IMR-90 (cell line): Measurements from ENCODE around the gene DISC1. TPM values are rescaled to one million over a fixed set of nuclear protein-coding genes. Genes with fewer than 3 reads are reported as not detected.
"Not testable (repeated sequence)": the region's sequence is repeated elsewhere in the genome, so short reads cannot be mapped to it uniquely, and the experiment has no call there.

Experiments
- ATAC-seq: fragments of 200-7000 bp; cut with Tn5 transposase; 2 replicates; pipeline ENCODE4 v1.9.1; 2020; ENCODE audit warnings: low read depth, mild to moderate bottlenecking, moderate library complexity
- BruUV-seq: library from RNA; stranded (reverse); fragments of 400-500 nt; replicated peaks from 2 replicates; lab custom pipeline; 2021; lab: Mats Ljungman, UMichigan
- CTCF ChIA-PET: fragments of 300-600 bp; formaldehyde crosslinking; extraction: SDS; loops from one replicate; lab custom pipeline; 2021; ENCODE audit warnings: antibody characterized with exemption; lab: Yijun Ruan, JAX
- POLR2A ChIA-PET: fragments of 300-600 bp; sonication (Branson Sonifier 250); formaldehyde crosslinking; loops from one replicate; lab custom pipeline; 2022; ENCODE audit warnings: antibody characterized with exemption; ENCODE audit not compliant: unreplicated experiment; lab: Charles Lee
- DNase-seq: peaks from one replicate; pipeline ENCODE4 v3.0.0; 2013
- H2AFZ ChIP-seq: replicated peaks from 2 replicates; pipeline ENCODE3; 2013; ENCODE audit warnings: low read length, mild to moderate bottlenecking; ENCODE audit not compliant: poor library complexity
- H2AK5ac ChIP-seq: 2 replicates; pipeline ENCODE4 v1.6.1; 2013; ENCODE audit warnings: low read depth, low read length, inconsistent platforms
- H2AK9ac ChIP-seq: replicated peaks from 2 replicates; pipeline ENCODE3; 2013; ENCODE audit warnings: mild to moderate bottlenecking, low read depth, low read length, moderate library complexity; ENCODE audit not compliant: poor library complexity
- H2BK120ac ChIP-seq: 2 replicates; pipeline ENCODE4 v1.6.1; 2013; ENCODE audit warnings: low read depth, low read length, inconsistent platforms
- H2BK15ac ChIP-seq: 3 replicates; pipeline ENCODE4 v1.6.1; 2013; ENCODE audit warnings: low read depth, low read length, inconsistent platforms
- H2BK20ac ChIP-seq: 2 replicates; pipeline ENCODE4 v1.6.1; 2013; ENCODE audit warnings: low read depth, mild to moderate bottlenecking, inconsistent platforms, low read length, moderate library complexity
- H2BK5ac ChIP-seq: 2 replicates; pipeline ENCODE4 v1.6.1; 2013; ENCODE audit warnings: mild to moderate bottlenecking, low read depth, low read length, inconsistent platforms; ENCODE audit not compliant: poor library complexity, severe bottlenecking
- H3K14ac ChIP-seq: replicated peaks from 2 replicates; pipeline ENCODE4 v1.6.1; 2013; ENCODE audit warnings: low read depth, low read length, inconsistent platforms
- H3K18ac ChIP-seq: 2 replicates; pipeline ENCODE4 v1.6.1; 2013; ENCODE audit warnings: low read depth, low read length, control low read depth
- H3K23ac ChIP-seq: 2 replicates; pipeline ENCODE4 v1.6.1; 2013; ENCODE audit warnings: low read depth, low read length, inconsistent platforms
- H3K27ac ChIP-seq: 2 replicates; pipeline ENCODE4 v1.5.1; 2013; ENCODE audit warnings: mild to moderate bottlenecking, control low read depth, low read length; ENCODE audit not compliant: insufficient read depth
- H3K27me3 ChIP-seq: 2 replicates; pipeline ENCODE4 v1.6.1; 2013; ENCODE audit warnings: low read length; ENCODE audit not compliant: control insufficient read depth, insufficient read depth
- H3K36me3 ChIP-seq: 2 replicates; pipeline ENCODE4 v1.6.1; 2013; ENCODE audit warnings: low read length, mixed read lengths; ENCODE audit not compliant: control insufficient read depth, insufficient read depth
- H3K4ac ChIP-seq: 2 replicates; pipeline ENCODE4 v1.6.1; 2013; ENCODE audit warnings: low read depth, low read length, inconsistent platforms
- H3K4me1 ChIP-seq: 2 replicates; pipeline ENCODE4 v1.6.1; 2013; ENCODE audit warnings: low read length, mixed read lengths; ENCODE audit not compliant: control insufficient read depth, insufficient read depth
- H3K4me2 ChIP-seq: 2 replicates; pipeline ENCODE4 v1.6.1; 2013; ENCODE audit warnings: low read depth, mild to moderate bottlenecking, control low read depth, low read length, moderate library complexity
- H3K4me3 ChIP-seq: 2 replicates; pipeline ENCODE4 v1.5.1; 2013; ENCODE audit warnings: low read depth, mild to moderate bottlenecking, control low read depth, low read length, moderate library complexity; ENCODE audit not compliant: insufficient read depth
- H3K56ac ChIP-seq: 2 replicates; pipeline ENCODE4 v1.6.1; 2013; ENCODE audit warnings: low read length, inconsistent platforms; ENCODE audit not compliant: insufficient read depth; ENCODE audit errors: extremely low read depth
- H3K79me1 ChIP-seq, 2 experiments: 2 replicates each; pipeline ENCODE4 v1.6.1; 2013; ENCODE audit warnings: low read length in 2 of 2, inconsistent platforms in 1 of 2, low read depth in 1 of 2
- H3K9ac ChIP-seq: 2 replicates; pipeline ENCODE4 v1.6.1; 2013; ENCODE audit warnings: low read depth, low read length, control low read depth
- H3K9me1 ChIP-seq: 2 replicates; pipeline ENCODE4 v1.6.1; 2013; ENCODE audit warnings: low read length, inconsistent platforms; ENCODE audit not compliant: insufficient read depth
- H3K9me3 ChIP-seq: 2 replicates; pipeline ENCODE4 v1.6.1; 2013; ENCODE audit warnings: low read length; ENCODE audit not compliant: control insufficient read depth, insufficient read depth
- H4K20me1 ChIP-seq: 2 replicates; pipeline ENCODE4 v1.6.1; 2013; ENCODE audit warnings: low read length, inconsistent platforms; ENCODE audit not compliant: insufficient read depth
- H4K5ac ChIP-seq: 2 replicates; pipeline ENCODE4 v1.6.1; 2013; ENCODE audit warnings: mild to moderate bottlenecking, low read depth, low read length, control low read depth
- H4K8ac ChIP-seq, 2 experiments: 2 replicates each; pipeline ENCODE4 v1.6.1; 2013; ENCODE audit warnings: low read depth in 2 of 2, low read length in 2 of 2, control low read depth in 1 of 2, inconsistent platforms in 1 of 2
- H4K91ac ChIP-seq: 2 replicates; pipeline ENCODE4 v1.6.1; 2013; ENCODE audit warnings: low read depth, low read length, inconsistent platforms; ENCODE audit not compliant: insufficient read depth
- BHLHE40 ChIP-seq: fragments of 150-350 bp; IDR thresholded peaks from 2 replicates; pipeline ENCODE4 v1.6.1; 2016; ENCODE audit warnings: mild to moderate bottlenecking, low read depth, low read length
- MAZ ChIP-seq: IDR thresholded peaks from 2 replicates; pipeline ENCODE4 v1.6.1; 2012; ENCODE audit warnings: low read depth, mild to moderate bottlenecking, low read length, improper control_type of control experiment, moderate library complexity, borderline replicate concordance
- MXI1 ChIP-seq: IDR thresholded peaks from 2 replicates; pipeline ENCODE4 v1.6.1; 2012; ENCODE audit warnings: low read depth, mild to moderate bottlenecking, low read length, moderate library complexity, borderline replicate concordance
- POLR2A ChIP-seq: IDR thresholded peaks from 2 replicates; pipeline ENCODE4 v1.6.1; 2012; ENCODE audit warnings: mild to moderate bottlenecking, low read depth, low read length
- RAD21 ChIP-seq: IDR thresholded peaks from 2 replicates; pipeline ENCODE4 v1.6.1; 2012; ENCODE audit warnings: low read length, improper control_type of control experiment
- RFX5 ChIP-seq: IDR thresholded peaks from 2 replicates; pipeline ENCODE4 v1.8.0; 2012; ENCODE audit warnings: low read depth, mild to moderate bottlenecking, low read length, moderate library complexity
- SMC3 ChIP-seq: fragments of 150-350 bp; IDR thresholded peaks from 2 replicates; pipeline ENCODE4 v1.6.1; 2016; ENCODE audit warnings: low read depth, mild to moderate bottlenecking, antibody characterized with exemption, low read length, moderate library complexity
- WGBS, 2 experiments: methylation state at CpG; one replicate each; pipeline versions ENCODE4 v1.1.5 to v1.1.7; 2013; ENCODE audit warnings: missing lambda C conversion rate in 2 of 2; ENCODE audit not compliant: insufficient read length in 1 of 2; ENCODE audit errors: extremely low coverage in 2 of 2; 5-methylcytosine and 5-hydroxymethylcytosine counted together
- dilution Hi-C: fragments of 300-500 bp; cut with HindIII; formaldehyde crosslinking; loops from one replicate; pipeline ENCODE4 v1.14.3; 2018; ENCODE audit warnings: low sequenced_read_pairs; ENCODE audit not compliant: unreplicated experiment
- in situ Hi-C: fragments of 300-500 bp; cut with MboI; formaldehyde crosslinking; loops from 3 replicates; pipeline ENCODE4 v1.14.3; 2019; ENCODE audit warnings: low sequenced_read_pairs, inconsistent platforms, mixed read lengths
- intact Hi-C: fragments of 100-400 bp; cut with micrococcal nuclease; formaldehyde crosslinking; loops from 2 replicates; pipeline ENCODE4 v1.10.0; 2022
- polyA plus RNA-seq, 3 experiments: library from polyadenylated mRNA; depleted of rRNA; stranded (reverse); fragments of >200 nt; gene quantifications; 2 replicates each; pipeline ENCODE4 v1.2.3, GENCODE V29; 2012; ENCODE audit warnings: low replicate concordance in 1 of 3
- total RNA-seq: library from RNA; depleted of rRNA; stranded (reverse); fragments of >200 nt; gene quantifications from 2 replicates; pipeline ENCODE4 v1.2.3, GENCODE V29; 2012

DISC1 gene
- total and polyA plus RNA-seq, 2 of the 4 experiments (the other 2 are of a cell fraction), result 2.2 to 7.0 TPM

- H4K20me1 ChIP-seq, result no peaks in the 10 kb centered on the region
- H3K56ac ChIP-seq, result no peak overlapping the region
- H2AFZ ChIP-seq, result no peak overlapping the region
- no peak overlapping the region for H3K9ac ChIP-seq
- H2AK9ac ChIP-seq, result no peak overlapping the region
- no TSS peak for BruUV-seq
- no peak overlapping the region for H4K8ac ChIP-seq
- CTCF ChIA-PET, result no interaction called here
- intact Hi-C loops, result no loop called here
- in situ Hi-C loops, result no loop called here
- no peak overlapping the region for H4K5ac ChIP-seq
- H3K4me1 ChIP-seq, result no peaks in the 10 kb centered on the region
- no peak overlapping the region for H3K4ac ChIP-seq
- DNase-seq (no peak), ATAC-seq (no peak)
- H3K18ac ChIP-seq, result no peak overlapping the region
- TF ChIP-seq MAZ (no peak), BHLHE40 (no peak), RFX5 (no peak), MXI1 (no peak), SMC3 (no peak), RAD21 (no peak), POLR2A (no peak)
- no peak overlapping the region for H2BK5ac ChIP-seq
- no peak overlapping the region for H3K4me2 ChIP-seq
- H3K9me3 ChIP-seq, result no peaks in the 10 kb centered on the region
- H3K27ac ChIP-seq, result no peak overlapping the region
- H3K23ac ChIP-seq, result no peak overlapping the region
- no peak overlapping the region for H2BK120ac ChIP-seq
- peaks cover 8% of the 10 kb centered on the region for H3K27me3 ChIP-seq
- no peaks in the 10 kb centered on the region for H3K36me3 ChIP-seq
- POLR2A ChIA-PET, result no interaction called here
- H3K14ac ChIP-seq, result no peak overlapping the region
- no peak overlapping the region for H2AK5ac ChIP-seq
- dilution Hi-C loops, result no loop called here
- no peaks in the 10 kb centered on the region for H3K9me1 ChIP-seq
- no peak overlapping the region for H3K4me3 ChIP-seq
- no peak overlapping the region for H4K91ac ChIP-seq
- H2BK15ac ChIP-seq, result no peak overlapping the region
- H2BK20ac ChIP-seq, result no peak overlapping the region
- no peaks in the 10 kb centered on the region for H3K79me1 ChIP-seq
These were observed 7.3 kb upstream of the DISC1 start for GRCh38 chr1:231619257-231619634.

GRCh38 chr1:231625042-231625441 is 1.5 kb upstream of the DISC1 start:
- H3K4ac ChIP-seq, ATAC-seq, H2BK20ac ChIP-seq, H4K91ac ChIP-seq, H3K4me1 ChIP-seq, H2BK5ac ChIP-seq, BruUV-seq, intact Hi-C loops, H4K8ac ChIP-seq, H4K5ac ChIP-seq, H3K56ac ChIP-seq, H3K36me3 ChIP-seq, H3K27me3 ChIP-seq, H2AK5ac ChIP-seq, H3K27ac ChIP-seq, dilution Hi-C loops, H2BK120ac ChIP-seq, H3K4me3 ChIP-seq, POLR2A ChIA-PET, H3K14ac ChIP-seq, H2BK15ac ChIP-seq, H2AFZ ChIP-seq, H3K23ac ChIP-seq, H3K9me1 ChIP-seq, H3K4me2 ChIP-seq, H3K9ac ChIP-seq, H2AK9ac ChIP-seq, H3K9me3 ChIP-seq, H4K20me1 ChIP-seq, DNase-seq, in situ Hi-C loops, CTCF ChIA-PET, H3K18ac ChIP-seq: not testable (repeated sequence)
- peaks cover 0 to 15% of the 10 kb centered on the region in 2 experiments; a peak in 2 of 4 replicates for H3K79me1 ChIP-seq
- WGBS, 2 experiments, result no CpG with 5 or more reads among the region's 4 CpGs
